Esophagus muscularis mucosa (tissue), 4 donors: ENCODE data around the gene FAM53C.

Source experiments
- CTCF ChIP-seq, 3 experiments: fragments of 200-600 bp in 2 of 3; fragments of 450-650 bp in 1 of 3; sonication (generic) in 2 of 3; IDR thresholded peaks; one replicate each; pipeline ENCODE4 v1.5.1; 2017 to 2019; ENCODE audit warnings: antibody characterized with exemption in 3 of 3, mild to moderate bottlenecking in 2 of 3, moderate library complexity in 1 of 3
- EP300 ChIP-seq: sonication (generic); formaldehyde crosslinking; IDR thresholded peaks from one replicate; pipeline ENCODE4 v1.6.1; 2017; ENCODE audit warnings: antibody characterized with exemption
- POLR2A ChIP-seq: fragments of 450-650 bp; IDR thresholded peaks from one replicate; pipeline ENCODE4 v1.6.1; 2017; ENCODE audit warnings: antibody characterized with exemption, moderate library complexity, mild to moderate bottlenecking, low read depth
- POLR2AphosphoS5 ChIP-seq, 2 donors: sonication (generic); formaldehyde crosslinking; IDR thresholded peaks; one replicate each; pipeline ENCODE4 v1.6.1; 2017; ENCODE audit warnings: antibody characterized with exemption in 2 of 2

- TF ChIP-seq CTCF (IDR thresholded peaks at IDR 0.05): no peak
- TF ChIP-seq POLR2A: no peak
- no peak for TF ChIP-seq POLR2AphosphoS5 (IDR thresholded peaks at IDR 0.05)
- TF ChIP-seq EP300: no peak
Measured at GRCh38 chr5:138369261-138369660, 31.2 kb downstream of the FAM53C start.
